IMR-90 (cell line): ENCODE data around the gene SEZ6L. TPM values are rescaled to one million over a fixed set of nuclear protein-coding genes. Genes with fewer than 3 reads are reported as not detected.

Experiments used
- ATAC-seq: fragments of 200-7000 bp; cut with Tn5 transposase; 2 replicates; pipeline ENCODE4 v1.9.1; 2020; ENCODE audit warnings: low read depth, mild to moderate bottlenecking, moderate library complexity
- BruUV-seq: library from RNA; stranded (reverse); fragments of 400-500 nt; replicated peaks from 2 replicates; lab custom pipeline; 2021; lab: Mats Ljungman, UMichigan
- CTCF ChIA-PET: fragments of 300-600 bp; formaldehyde crosslinking; extraction: SDS; loops from one replicate; lab custom pipeline; 2021; ENCODE audit warnings: antibody characterized with exemption; lab: Yijun Ruan, JAX
- POLR2A ChIA-PET: fragments of 300-600 bp; sonication (Branson Sonifier 250); formaldehyde crosslinking; loops from one replicate; lab custom pipeline; 2022; ENCODE audit warnings: antibody characterized with exemption; ENCODE audit not compliant: unreplicated experiment; lab: Charles Lee
- DNase-seq: peaks from one replicate; pipeline ENCODE4 v3.0.0; 2013
- H2AFZ ChIP-seq: replicated peaks from 2 replicates; pipeline ENCODE3; 2013; ENCODE audit warnings: low read length, mild to moderate bottlenecking; ENCODE audit not compliant: poor library complexity
- H2AK5ac ChIP-seq: 2 replicates; pipeline ENCODE4 v1.6.1; 2013; ENCODE audit warnings: low read depth, low read length, inconsistent platforms
- H2AK9ac ChIP-seq: replicated peaks from 2 replicates; pipeline ENCODE3; 2013; ENCODE audit warnings: mild to moderate bottlenecking, low read depth, low read length, moderate library complexity; ENCODE audit not compliant: poor library complexity
- H2BK120ac ChIP-seq: 2 replicates; pipeline ENCODE4 v1.6.1; 2013; ENCODE audit warnings: low read depth, low read length, inconsistent platforms
- H2BK15ac ChIP-seq: 3 replicates; pipeline ENCODE4 v1.6.1; 2013; ENCODE audit warnings: low read depth, low read length, inconsistent platforms
- H2BK20ac ChIP-seq: 2 replicates; pipeline ENCODE4 v1.6.1; 2013; ENCODE audit warnings: low read depth, mild to moderate bottlenecking, inconsistent platforms, low read length, moderate library complexity
- H2BK5ac ChIP-seq: 2 replicates; pipeline ENCODE4 v1.6.1; 2013; ENCODE audit warnings: mild to moderate bottlenecking, low read depth, low read length, inconsistent platforms; ENCODE audit not compliant: poor library complexity, severe bottlenecking
- H3K14ac ChIP-seq: replicated peaks from 2 replicates; pipeline ENCODE4 v1.6.1; 2013; ENCODE audit warnings: low read depth, low read length, inconsistent platforms
- H3K18ac ChIP-seq: 2 replicates; pipeline ENCODE4 v1.6.1; 2013; ENCODE audit warnings: low read depth, low read length, control low read depth
- H3K23ac ChIP-seq: 2 replicates; pipeline ENCODE4 v1.6.1; 2013; ENCODE audit warnings: low read depth, low read length, inconsistent platforms
- H3K27ac ChIP-seq: 2 replicates; pipeline ENCODE4 v1.5.1; 2013; ENCODE audit warnings: mild to moderate bottlenecking, control low read depth, low read length; ENCODE audit not compliant: insufficient read depth
- H3K27me3 ChIP-seq: 2 replicates; pipeline ENCODE4 v1.6.1; 2013; ENCODE audit warnings: low read length; ENCODE audit not compliant: control insufficient read depth, insufficient read depth
- H3K36me3 ChIP-seq: 2 replicates; pipeline ENCODE4 v1.6.1; 2013; ENCODE audit warnings: low read length, mixed read lengths; ENCODE audit not compliant: control insufficient read depth, insufficient read depth
- H3K4ac ChIP-seq: 2 replicates; pipeline ENCODE4 v1.6.1; 2013; ENCODE audit warnings: low read depth, low read length, inconsistent platforms
- H3K4me1 ChIP-seq: 2 replicates; pipeline ENCODE4 v1.6.1; 2013; ENCODE audit warnings: low read length, mixed read lengths; ENCODE audit not compliant: control insufficient read depth, insufficient read depth
- H3K4me2 ChIP-seq: 2 replicates; pipeline ENCODE4 v1.6.1; 2013; ENCODE audit warnings: low read depth, mild to moderate bottlenecking, control low read depth, low read length, moderate library complexity
- H3K4me3 ChIP-seq: 2 replicates; pipeline ENCODE4 v1.5.1; 2013; ENCODE audit warnings: low read depth, mild to moderate bottlenecking, control low read depth, low read length, moderate library complexity; ENCODE audit not compliant: insufficient read depth
- H3K56ac ChIP-seq: 2 replicates; pipeline ENCODE4 v1.6.1; 2013; ENCODE audit warnings: low read length, inconsistent platforms; ENCODE audit not compliant: insufficient read depth; ENCODE audit errors: extremely low read depth
- H3K79me1 ChIP-seq, 2 experiments: 2 replicates each; pipeline ENCODE4 v1.6.1; 2013; ENCODE audit warnings: low read length in 2 of 2, inconsistent platforms in 1 of 2, low read depth in 1 of 2
- H3K9ac ChIP-seq: 2 replicates; pipeline ENCODE4 v1.6.1; 2013; ENCODE audit warnings: low read depth, low read length, control low read depth
- H3K9me1 ChIP-seq: 2 replicates; pipeline ENCODE4 v1.6.1; 2013; ENCODE audit warnings: low read length, inconsistent platforms; ENCODE audit not compliant: insufficient read depth
- H3K9me3 ChIP-seq: 2 replicates; pipeline ENCODE4 v1.6.1; 2013; ENCODE audit warnings: low read length; ENCODE audit not compliant: control insufficient read depth, insufficient read depth
- H4K20me1 ChIP-seq: 2 replicates; pipeline ENCODE4 v1.6.1; 2013; ENCODE audit warnings: low read length, inconsistent platforms; ENCODE audit not compliant: insufficient read depth
- H4K5ac ChIP-seq: 2 replicates; pipeline ENCODE4 v1.6.1; 2013; ENCODE audit warnings: mild to moderate bottlenecking, low read depth, low read length, control low read depth
- H4K8ac ChIP-seq, 2 experiments: 2 replicates each; pipeline ENCODE4 v1.6.1; 2013; ENCODE audit warnings: low read depth in 2 of 2, low read length in 2 of 2, control low read depth in 1 of 2, inconsistent platforms in 1 of 2
- H4K91ac ChIP-seq: 2 replicates; pipeline ENCODE4 v1.6.1; 2013; ENCODE audit warnings: low read depth, low read length, inconsistent platforms; ENCODE audit not compliant: insufficient read depth
- CEBPB ChIP-seq: IDR thresholded peaks from 2 replicates; pipeline ENCODE4 v1.6.1; 2012; ENCODE audit warnings: low read depth, low read length, improper control_type of control experiment
- NFE2L2 ChIP-seq: fragments of 150-350 bp; IDR thresholded peaks from 2 replicates; pipeline ENCODE4 v1.6.1; 2016; ENCODE audit warnings: low read depth, mild to moderate bottlenecking, low read length
- WGBS, 2 experiments: methylation state at CpG; one replicate each; pipeline versions ENCODE4 v1.1.5 to v1.1.7; 2013; ENCODE audit warnings: missing lambda C conversion rate in 2 of 2; ENCODE audit not compliant: insufficient read length in 1 of 2; ENCODE audit errors: extremely low coverage in 2 of 2; 5-methylcytosine and 5-hydroxymethylcytosine counted together
- dilution Hi-C: fragments of 300-500 bp; cut with HindIII; formaldehyde crosslinking; loops from one replicate; pipeline ENCODE4 v1.14.3; 2018; ENCODE audit warnings: low sequenced_read_pairs; ENCODE audit not compliant: unreplicated experiment
- in situ Hi-C: fragments of 300-500 bp; cut with MboI; formaldehyde crosslinking; loops from 3 replicates; pipeline ENCODE4 v1.14.3; 2019; ENCODE audit warnings: low sequenced_read_pairs, inconsistent platforms, mixed read lengths
- intact Hi-C: fragments of 100-400 bp; cut with micrococcal nuclease; formaldehyde crosslinking; loops from 2 replicates; pipeline ENCODE4 v1.10.0; 2022
- polyA plus RNA-seq, 3 experiments: library from polyadenylated mRNA; depleted of rRNA; stranded (reverse); fragments of >200 nt; gene quantifications; 2 replicates each; pipeline ENCODE4 v1.2.3, GENCODE V29; 2012; ENCODE audit warnings: low replicate concordance in 1 of 3
- total RNA-seq: library from RNA; depleted of rRNA; stranded (reverse); fragments of >200 nt; gene quantifications from 2 replicates; pipeline ENCODE4 v1.2.3, GENCODE V29; 2012
- TF ChIP-seq, protein P1 (sequence below): conservative IDR thresholded peaks from 2 replicates; pipeline ENCODE4 v1.5.1; 2012; ENCODE audit warnings: mild to moderate bottlenecking, low read depth, low read length, improper control_type of control experiment

The SEZ6L gene
- total and polyA plus RNA-seq, 2 of the 4 experiments (the other 2 are of a cell fraction): not detected

DNA sequence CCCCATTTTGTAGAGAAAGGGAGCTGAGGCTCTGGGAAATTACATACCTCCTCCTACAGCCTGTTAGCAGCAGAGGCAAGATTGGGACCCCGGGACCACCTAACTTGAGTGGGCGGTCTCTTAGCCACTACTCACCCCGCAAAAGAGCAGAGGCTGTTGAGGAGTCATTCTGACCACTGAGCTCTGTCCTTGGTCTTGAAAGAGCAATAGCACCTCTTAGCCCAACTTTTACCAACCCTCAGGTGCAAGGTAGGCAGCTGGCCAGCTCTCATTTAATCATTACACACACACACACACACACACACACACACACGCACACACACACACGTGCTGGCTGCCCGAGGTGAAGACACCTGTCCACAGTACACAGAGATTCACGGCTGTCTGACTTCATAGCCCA, 144.0 kb downstream of the SEZ6L start:
- H3K56ac ChIP-seq: no peak overlapping the region
- no peaks in the 10 kb centered on the region for H3K79me1 ChIP-seq
- H3K9me3 ChIP-seq: no peaks in the 10 kb centered on the region
- no peak overlapping the region for H2BK5ac ChIP-seq
- dilution Hi-C loops (no loop called here), intact Hi-C loops (no loop called here), in situ Hi-C loops (no loop called here)
- no peak overlapping the region for H2AK9ac ChIP-seq
- TF ChIP-seq NFE2L2 (no peak), CEBPB (no peak)
- TF ChIP-seq, protein P1, sequence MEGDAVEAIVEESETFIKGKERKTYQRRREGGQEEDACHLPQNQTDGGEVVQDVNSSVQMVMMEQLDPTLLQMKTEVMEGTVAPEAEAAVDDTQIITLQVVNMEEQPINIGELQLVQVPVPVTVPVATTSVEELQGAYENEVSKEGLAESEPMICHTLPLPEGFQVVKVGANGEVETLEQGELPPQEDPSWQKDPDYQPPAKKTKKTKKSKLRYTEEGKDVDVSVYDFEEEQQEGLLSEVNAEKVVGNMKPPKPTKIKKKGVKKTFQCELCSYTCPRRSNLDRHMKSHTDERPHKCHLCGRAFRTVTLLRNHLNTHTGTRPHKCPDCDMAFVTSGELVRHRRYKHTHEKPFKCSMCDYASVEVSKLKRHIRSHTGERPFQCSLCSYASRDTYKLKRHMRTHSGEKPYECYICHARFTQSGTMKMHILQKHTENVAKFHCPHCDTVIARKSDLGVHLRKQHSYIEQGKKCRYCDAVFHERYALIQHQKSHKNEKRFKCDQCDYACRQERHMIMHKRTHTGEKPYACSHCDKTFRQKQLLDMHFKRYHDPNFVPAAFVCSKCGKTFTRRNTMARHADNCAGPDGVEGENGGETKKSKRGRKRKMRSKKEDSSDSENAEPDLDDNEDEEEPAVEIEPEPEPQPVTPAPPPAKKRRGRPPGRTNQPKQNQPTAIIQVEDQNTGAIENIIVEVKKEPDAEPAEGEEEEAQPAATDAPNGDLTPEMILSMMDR: no peak
- H3K36me3 ChIP-seq: no peaks in the 10 kb centered on the region
- H3K4me3 ChIP-seq: no peak overlapping the region
- 40% methylated on average over 1 of the region's 7 CpGs; no CpG with 5 or more reads in 1 of the 2 experiments for WGBS, 2 experiments
- no peak overlapping the region for H3K4me2 ChIP-seq
- H2BK15ac ChIP-seq: no peak overlapping the region
- ChIA-PET POLR2A (no interaction called here), CTCF (no interaction called here)
- H4K5ac ChIP-seq: no peak overlapping the region
- no peaks in the 10 kb centered on the region for H4K20me1 ChIP-seq
- H3K27me3 ChIP-seq: no peaks in the 10 kb centered on the region; the same call in 1 of the 2 replicates
- DNase-seq: no peak
- no peak overlapping the region for H3K27ac ChIP-seq
- H2BK20ac ChIP-seq: no peak overlapping the region
- ATAC-seq: no peak
- no TSS peak for BruUV-seq
- no peak overlapping the region for H2BK120ac ChIP-seq
- H3K23ac ChIP-seq: no peak overlapping the region
- H2AK5ac ChIP-seq: no peak overlapping the region
- no peak overlapping the region for H4K8ac ChIP-seq
- no peak overlapping the region for H3K9ac ChIP-seq
- H4K91ac ChIP-seq: no peak overlapping the region
- no peak overlapping the region for H2AFZ ChIP-seq
- H3K18ac ChIP-seq: no peak overlapping the region
- no peak overlapping the region for H3K4ac ChIP-seq
- H3K14ac ChIP-seq: no peak overlapping the region
- H3K4me1 ChIP-seq: no peaks in the 10 kb centered on the region
- no peaks in the 10 kb centered on the region for H3K9me1 ChIP-seq
